HS-5 (cell line): ENCODE measurements around the gene GPR148.
"Not testable (repeated sequence)": the region's sequence is repeated elsewhere in the genome, so short reads cannot be mapped to it uniquely, and the experiment has no call there.

Experiments
- DNase-seq: peaks from one replicate; pipeline ENCODE4 v3.0.0-alpha.2; 2012; ENCODE audit warnings: low read depth

The GPR148 gene

GRCh38 chr2:130728549-130729316 lies at the start of gene GPR148:
Gene GPR148, plus strand, starts transcription at chr2:130729070. Its CDS starts 82 bp downstream, at chr2:130729152.
- DNase-seq, result no peak

DNA sequence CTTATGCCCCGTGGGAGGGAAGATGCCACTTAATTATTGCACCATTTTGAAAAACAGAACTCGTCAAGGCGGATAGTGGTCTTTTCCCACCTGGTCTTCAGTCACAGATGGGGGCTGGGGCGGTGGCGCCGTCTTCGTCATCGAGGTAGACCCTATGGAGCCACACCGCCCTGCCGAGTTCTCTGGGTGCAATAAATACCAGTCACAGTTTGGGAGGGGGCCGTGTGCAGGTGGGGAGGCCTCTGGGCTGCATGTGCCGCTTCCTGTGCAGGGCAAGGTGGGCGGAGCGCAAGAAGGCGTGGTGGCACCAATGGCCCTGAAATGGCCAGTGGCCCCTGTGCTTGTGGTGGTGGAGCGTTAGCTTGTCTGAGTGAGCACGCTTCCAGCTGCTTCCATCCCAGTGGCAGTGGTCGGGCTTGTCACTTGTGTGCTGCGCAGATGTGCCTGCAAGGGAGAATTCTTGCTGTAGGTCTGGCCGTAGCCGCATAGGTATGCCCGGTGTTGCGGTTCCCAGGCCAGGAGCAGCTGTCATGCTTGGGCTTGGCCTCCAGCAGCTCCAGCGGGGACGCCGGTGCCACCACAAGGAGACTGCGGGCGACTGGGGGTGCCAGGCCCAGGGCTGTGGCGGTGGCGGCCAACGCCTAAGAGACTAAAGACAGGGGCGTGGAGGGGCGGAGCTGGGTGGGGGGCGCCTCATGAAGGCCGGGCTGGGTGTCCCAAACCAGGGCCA lies 36.7 kb upstream of the GPR148 start:
- not testable (repeated sequence) for DNase-seq

DNA sequence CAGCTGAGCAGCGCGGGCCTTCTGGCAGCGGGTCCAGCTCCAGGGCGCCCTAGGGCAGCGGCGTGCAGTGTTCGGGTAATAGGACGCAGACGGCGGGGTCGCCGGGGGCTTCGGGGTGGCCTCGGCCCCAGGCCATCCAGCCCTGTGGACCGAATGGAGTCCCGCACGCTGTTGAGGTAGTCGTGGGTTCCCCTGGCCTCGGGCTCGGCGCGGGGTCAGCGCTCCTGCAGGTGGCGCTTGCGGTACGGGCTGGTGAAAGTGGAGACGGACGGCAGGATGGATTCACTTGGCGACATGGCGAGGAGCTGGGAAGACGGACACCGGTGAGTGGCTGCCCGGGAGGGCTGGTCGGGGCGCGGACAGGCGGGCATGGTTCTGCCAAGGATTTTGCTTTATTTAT lies 35.4 kb upstream of the GPR148 start:
- DNase-seq, result not testable (repeated sequence)

DNA sequence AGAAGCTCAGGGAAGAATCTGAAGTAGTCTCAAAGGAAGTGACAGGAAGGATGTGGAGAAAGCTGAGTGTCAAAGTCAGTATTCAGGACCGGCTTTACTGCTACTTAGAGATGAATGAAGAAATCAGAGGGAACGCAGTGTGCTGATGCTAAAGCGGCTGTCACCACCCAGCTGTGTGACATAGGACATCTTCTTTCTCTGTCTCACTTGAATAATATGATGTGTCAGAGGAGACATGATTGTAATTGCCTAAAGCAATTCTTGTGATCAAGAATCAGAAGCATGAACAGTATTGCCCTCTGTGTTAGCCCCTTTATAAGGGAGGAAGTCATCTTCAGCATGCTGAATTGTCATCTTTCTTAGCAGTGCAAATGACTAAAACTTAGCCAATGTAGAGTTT lies 25.6 kb upstream of the GPR148 start:
- DNase-seq, result not testable (repeated sequence)

DNA sequence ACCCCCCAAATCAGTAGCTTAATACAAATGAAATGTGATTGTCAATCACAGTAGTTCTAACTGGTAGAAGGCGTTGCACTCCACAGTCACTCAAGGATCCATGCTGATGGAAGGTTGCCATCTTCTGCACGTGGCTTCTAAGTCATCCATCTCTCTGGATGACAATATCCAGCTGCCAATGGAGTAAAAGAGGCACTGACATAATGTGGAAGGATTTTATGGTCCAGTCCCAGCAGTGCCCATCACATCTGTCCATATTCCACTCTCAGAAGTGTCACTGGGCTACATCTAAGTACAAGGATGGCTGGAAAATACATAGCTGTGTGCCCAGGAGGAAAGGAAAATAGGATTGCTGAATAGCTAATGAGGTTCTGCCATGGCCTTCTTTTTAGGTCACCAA lies 14.1 kb upstream of the GPR148 start:
- not testable (repeated sequence) for DNase-seq

GRCh38 chr2:130720036-130720435 lies 8.8 kb upstream of the GPR148 start:
- no peak for DNase-seq

GRCh38 chr2:130720528-130720927 lies 8.3 kb upstream of the GPR148 start:
- DNase-seq, result no peak

- no peak for DNase-seq
Measured at GRCh38 chr2:130724455-130724854, 4.4 kb upstream of the GPR148 start.

DNA sequence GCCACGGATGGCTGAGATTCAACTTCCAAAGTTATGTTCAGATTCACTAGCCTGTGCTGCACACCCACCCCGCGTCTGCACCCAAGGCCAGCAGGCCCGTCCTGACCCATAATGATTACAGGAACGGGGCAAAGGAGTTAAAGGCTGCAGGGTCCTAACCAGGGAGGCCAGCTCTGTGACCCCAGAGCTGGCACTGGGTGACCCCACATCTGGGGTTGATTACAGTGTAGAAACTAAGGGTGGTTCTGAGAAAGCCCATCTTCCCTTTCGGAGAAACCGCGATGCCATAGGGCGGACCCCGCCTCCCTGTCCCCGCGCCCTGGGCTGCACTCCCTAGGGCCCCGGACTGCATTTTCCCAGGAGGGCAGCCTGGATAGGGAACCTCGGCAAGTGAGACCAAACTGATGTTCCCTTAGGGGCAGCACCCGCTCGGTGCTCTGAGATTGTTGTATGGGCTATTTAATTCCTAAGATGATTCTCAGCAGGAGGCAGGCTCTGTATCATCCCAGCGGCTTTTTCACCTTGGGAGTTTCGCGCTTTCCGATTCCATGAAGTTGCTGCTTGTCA lies 2.2 kb upstream of the GPR148 start:
- no peak for DNase-seq

DNA sequence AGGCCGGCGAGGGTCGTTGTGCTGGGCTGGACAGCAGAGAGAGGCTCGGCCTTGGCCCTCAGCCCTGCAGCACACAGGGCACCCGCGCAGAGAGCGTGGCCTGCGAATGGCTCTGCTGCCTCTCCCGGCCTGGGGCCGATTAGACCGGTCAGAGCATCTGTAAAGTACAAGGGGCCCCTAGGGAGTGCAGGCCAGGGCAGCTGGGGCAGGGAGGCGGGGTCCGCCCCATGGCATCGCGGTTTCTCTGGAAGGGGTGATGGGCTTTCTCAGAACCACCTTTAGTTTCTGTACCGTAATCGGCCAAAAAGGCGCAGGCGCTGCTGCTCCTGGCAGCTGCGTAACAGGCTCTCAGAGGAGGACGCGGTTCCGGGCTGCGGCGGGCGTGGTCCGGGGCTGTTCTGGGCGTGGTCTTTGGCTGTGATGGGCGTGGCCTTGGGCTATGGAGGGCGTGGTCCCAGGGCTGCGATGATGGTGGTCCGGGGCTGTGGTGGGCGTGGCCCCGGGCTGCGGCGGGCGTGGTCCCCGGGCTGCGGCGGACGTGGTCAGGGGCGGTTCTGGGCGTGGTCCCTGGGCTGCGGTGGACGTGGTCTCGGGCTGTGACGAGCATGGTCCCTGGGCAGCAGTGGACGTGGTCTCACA lies 1.5 kb upstream of the GPR148 start:
- peak; percentile 39 for DNase-seq

- no peak for DNase-seq
Measured at GRCh38 chr2:130728007-130728454, 839 bp upstream of the GPR148 start.

DNA sequence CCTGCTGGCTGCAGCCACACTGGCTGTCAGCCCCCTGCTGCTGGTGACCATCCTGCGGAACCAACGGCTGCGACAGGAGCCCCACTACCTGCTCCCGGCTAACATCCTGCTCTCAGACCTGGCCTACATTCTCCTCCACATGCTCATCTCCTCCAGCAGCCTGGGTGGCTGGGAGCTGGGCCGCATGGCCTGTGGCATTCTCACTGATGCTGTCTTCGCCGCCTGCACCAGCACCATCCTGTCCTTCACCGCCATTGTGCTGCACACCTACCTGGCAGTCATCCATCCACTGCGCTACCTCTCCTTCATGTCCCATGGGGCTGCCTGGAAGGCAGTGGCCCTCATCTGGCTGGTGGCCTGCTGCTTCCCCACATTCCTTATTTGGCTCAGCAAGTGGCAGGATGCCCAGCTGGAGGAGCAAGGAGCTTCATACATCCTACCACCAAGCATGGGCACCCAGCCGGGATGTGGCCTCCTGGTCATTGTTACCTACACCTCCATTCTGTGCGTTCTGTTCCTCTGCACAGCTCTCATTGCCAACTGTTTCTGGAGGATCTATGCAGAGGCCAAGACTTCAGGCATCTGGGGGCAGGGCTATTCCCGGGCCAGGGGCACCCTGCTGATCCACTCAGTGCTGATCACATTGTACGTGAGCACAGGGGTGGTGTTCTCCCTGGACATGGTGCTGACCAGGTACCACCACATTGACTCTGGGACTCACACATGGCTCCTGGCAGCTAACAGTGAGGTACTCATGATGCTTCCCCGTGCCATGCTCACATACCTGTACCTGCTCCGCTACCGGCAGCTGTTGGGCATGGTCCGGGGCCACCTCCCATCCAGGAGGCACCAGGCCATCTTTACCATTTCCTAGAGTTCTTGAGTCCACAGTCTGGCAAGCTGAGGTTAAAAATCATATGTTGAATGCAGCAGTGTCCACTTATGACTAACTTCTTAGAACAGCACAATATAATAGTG lies 741 bp downstream of the GPR148 start:
- no peak for DNase-seq

DNA sequence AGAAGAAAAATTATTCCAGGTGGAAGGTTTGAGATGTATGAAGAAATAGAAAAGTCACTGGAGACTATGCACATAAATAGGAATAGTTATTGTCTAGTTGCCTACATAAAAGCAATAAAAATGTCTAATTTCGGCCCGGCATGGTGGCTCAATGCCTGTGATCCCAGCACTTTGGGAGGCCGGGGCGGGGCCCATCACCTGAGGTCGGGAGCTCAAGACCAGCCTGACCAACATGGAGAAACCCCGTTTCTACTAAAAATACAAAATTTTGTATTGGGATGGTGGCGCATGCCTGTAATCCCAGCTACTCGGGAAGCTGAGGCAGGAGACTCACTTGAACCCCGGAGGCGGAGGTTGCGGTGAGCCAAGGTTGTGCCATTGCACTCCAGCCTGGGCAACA lies 3.4 kb downstream of the GPR148 start:
- DNase-seq, result not testable (repeated sequence)

DNA sequence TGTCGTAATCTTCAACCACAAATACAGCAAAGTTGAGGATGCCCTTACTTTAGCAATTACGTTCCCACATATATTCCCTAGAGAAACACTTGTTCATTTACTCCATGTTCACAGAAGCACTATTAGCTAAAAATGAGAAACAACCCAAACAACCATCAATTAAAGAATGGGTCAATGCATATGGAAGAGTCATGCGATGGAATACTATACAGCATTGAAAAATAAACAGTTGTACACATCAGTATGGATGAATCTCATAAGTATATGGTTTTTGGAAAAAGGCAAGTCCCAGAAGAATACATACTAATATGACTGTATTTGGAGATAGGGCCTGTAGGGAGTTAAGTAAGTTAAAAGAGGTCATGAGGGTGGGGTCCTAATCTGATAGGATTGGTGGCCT lies 6.3 kb downstream of the GPR148 start:
- DNase-seq, result no peak

DNA sequence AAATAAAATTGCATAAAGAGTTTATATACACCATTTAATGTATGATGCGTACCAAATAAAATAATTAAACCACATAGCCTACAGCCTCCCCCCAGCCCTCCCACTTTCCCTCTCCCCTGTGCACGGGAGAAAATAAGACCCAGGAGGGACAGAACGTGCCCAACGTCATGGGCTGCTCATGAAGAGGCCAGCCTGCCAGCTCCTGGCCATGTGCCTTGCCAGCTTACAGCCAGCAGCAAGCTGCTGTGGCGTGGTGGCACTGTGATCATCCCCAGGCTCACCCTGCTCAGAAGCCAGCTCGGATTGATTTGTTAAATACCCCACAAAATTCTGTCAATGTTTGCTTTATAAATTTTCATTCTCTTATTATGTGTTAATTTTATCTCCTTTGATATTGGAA lies 7.6 kb downstream of the GPR148 start:
- DNase-seq, result no peak

- no peak for DNase-seq
Measured at GRCh38 chr2:130737592-130737991, 8.7 kb downstream of the GPR148 start.

- no peak for DNase-seq
Measured at GRCh38 chr2:130740671-130741070, 11.8 kb downstream of the GPR148 start.

- no peak for DNase-seq
Measured at GRCh38 chr2:130743278-130743677, 14.4 kb downstream of the GPR148 start.

GRCh38 chr2:130744287-130745117 lies 15.6 kb downstream of the GPR148 start:
- no peak for DNase-seq

- DNase-seq, result no peak
Measured at GRCh38 chr2:130749078-130749477, 20.2 kb downstream of the GPR148 start.
